GM19240 (cell line): ENCODE measurements around the gene KCNMB3.
"Not testable (repeated sequence)": the region's sequence is repeated elsewhere in the genome, so short reads cannot be mapped to it uniquely, and the experiment has no call there.

ENCODE experiments used
- DNase-seq: peaks from one replicate; pipeline ENCODE4 v3.0.0; 2011; ENCODE audit warnings: low spot score; ENCODE audit not compliant: insufficient read length

The KCNMB3 gene

DNA sequence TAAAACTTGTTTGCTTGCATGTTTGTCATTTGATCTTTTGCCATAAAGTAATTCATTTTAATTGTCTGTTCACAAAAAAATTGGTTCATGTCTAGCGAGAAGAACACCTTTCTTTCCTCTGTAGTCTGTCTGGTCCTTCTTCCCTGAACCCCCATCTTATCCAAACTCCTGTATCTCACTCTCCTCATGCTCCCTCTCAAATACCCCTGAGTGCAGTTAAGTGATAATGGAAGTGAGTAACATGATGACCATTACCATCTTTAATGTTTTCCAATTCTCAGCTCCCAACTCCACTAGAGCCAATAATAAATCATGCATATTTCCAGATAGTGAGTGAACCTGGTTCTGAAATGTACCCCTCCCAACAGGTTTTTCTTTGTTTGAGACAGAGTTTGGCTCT lies 14.2 kb upstream of the KCNMB3 start:
- DNase-seq = no peak

- no peak for DNase-seq
These were observed 13.5 kb upstream of the KCNMB3 start for GRCh38 chr3:179264449-179264848.

GRCh38 chr3:179263134-179263533 lies 12.2 kb upstream of the KCNMB3 start:
- DNase-seq = no peak

- peak; percentile 67 for DNase-seq
These were observed 10.2 kb upstream of the KCNMB3 start for GRCh38 chr3:179260949-179261765.

- DNase-seq = not testable (repeated sequence)
These were observed 9.2 kb upstream of the KCNMB3 start for GRCh38 chr3:179259959-179260756.

GRCh38 chr3:179258820-179259219 lies 7.9 kb upstream of the KCNMB3 start:
- no peak for DNase-seq

DNA sequence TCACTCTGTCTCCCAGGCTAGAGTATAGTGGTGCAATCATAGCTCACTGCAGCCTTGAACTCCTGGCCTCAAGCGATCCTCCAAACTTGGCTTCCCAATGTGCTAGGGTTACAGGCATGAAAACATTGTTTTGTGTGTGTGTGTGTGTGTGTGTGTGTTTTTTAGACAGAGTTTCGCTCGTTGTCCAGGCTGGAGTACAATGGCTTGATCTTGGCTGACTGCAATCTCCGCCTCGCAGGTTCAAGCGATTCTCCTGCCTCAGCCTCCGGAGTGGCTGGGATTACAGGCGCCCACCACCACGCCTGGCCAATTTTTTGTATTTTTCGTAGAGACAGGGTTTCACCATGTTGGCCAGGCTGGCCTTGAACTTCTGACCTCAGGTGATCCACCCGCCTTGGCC lies 6.8 kb upstream of the KCNMB3 start:
- DNase-seq = not testable (repeated sequence)

DNA sequence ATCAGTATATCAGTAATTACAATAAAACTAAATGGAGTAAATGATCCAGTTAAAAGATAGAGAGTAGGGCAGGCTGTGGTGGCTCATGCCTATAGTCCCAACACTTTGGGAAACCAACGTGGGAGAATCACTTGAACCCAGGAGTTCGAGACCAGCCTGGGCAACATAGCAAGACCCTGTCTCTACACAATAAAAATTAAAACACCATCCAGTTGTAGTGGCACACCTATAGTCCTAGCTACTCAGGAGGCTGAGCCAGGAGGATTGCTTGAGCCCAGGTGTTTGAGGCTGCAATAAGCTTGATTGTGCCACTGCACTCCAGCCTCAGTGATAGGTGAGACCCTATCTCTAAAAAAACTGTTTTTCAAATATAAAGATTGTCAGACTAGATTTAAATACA lies 5.9 kb upstream of the KCNMB3 start:
- DNase-seq = no peak

GRCh38 chr3:179247289-179248015 lies 3.5 kb downstream of the KCNMB3 start:
- no peak for DNase-seq

- DNase-seq = no peak
These were observed 6.0 kb downstream of the KCNMB3 start for GRCh38 chr3:179244878-179245277.

DNA sequence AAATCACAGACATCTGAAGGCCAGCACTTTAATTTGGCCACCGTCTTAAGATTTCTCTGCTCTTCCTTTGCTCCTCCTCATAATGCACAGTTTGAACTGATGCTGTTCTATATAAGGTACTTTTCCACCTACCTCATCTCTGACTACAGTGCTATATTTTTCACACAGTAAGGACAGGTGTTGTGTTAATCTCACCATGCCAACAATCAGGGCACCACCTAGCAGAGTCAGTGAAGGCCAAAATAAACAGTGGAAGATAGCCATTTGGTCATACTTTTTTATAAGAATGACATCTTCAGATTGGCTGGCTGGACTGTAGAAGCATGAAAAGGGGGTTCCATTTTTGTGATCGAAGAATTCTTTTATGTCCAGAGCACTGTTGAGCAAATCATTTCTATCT lies 8.1 kb downstream of the KCNMB3 start:
- not testable (repeated sequence) for DNase-seq

GRCh38 chr3:179240299-179240698 lies 10.6 kb downstream of the KCNMB3 start:
- DNase-seq = not testable (repeated sequence)

DNA sequence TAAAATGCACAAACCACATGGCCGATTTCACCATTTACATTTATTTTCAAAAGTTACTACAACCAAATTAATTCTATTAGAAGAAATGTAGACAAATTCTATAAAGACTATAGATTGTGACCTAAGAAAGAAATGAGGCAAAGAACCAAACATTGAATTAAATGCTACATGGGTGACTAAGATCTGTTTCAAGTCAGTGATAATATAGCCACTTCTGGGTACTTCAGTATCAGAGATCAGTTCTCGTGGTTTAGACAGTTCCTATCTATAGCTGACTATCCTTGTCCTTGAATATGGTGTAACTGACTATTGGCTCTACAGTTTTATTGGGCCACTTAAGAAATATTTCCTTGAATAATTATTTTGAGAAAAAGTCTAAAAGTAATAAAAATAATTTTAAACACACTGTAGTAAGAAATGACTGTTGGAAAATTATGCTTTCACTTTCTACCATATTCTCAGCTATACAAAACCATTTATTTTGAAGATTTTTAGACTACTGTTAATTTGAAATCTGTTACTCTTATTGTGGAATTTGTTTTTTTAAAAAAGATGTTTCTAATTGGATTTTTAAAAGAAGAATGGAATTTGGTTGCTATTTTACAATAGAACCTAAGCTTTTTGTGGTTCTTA lies 14.1 kb downstream of the KCNMB3 start:
- DNase-seq = peak; percentile 10

DNA sequence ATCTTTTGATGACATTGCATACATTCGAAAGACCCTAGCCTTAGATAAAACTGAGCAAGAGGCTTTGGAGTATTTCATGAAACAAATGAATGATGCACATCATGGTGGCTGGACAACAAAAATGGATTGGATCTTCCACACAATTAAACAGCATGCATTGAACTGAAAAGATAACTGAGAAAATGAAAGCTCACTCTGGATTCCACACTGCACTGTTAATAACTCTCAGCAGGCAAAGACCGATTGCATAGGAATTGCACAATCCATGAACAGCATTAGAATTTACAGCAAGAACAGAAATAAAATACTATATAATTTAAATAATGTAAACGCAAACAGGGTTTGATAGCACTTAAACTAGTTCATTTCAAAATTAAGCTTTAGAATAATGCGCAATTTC lies 16.7 kb downstream of the KCNMB3 start:
- no peak for DNase-seq

GRCh38 chr3:179233043-179233442 lies 17.9 kb downstream of the KCNMB3 start:
- no peak for DNase-seq

DNA sequence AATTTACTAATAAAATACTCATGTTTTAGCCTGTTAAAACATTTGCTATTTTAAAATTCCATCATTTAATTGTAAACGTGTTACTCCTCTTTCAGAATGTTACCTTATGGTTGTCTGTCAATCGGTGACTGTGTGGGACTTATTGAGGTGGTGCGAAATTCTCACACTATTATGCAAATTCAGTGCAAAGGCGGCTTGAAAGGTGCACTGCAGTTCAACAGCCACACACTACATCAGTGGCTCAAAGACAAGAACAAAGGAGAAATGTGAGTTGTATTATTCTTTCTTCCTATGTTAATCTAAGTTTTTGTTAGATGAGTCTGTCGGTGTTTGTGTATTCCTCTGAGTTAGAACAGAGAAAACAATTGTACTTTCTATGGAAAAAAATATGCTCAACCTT lies 21.7 kb downstream of the KCNMB3 start:
- no peak for DNase-seq

- DNase-seq = no peak
These were observed 23.6 kb downstream of the KCNMB3 start for GRCh38 chr3:179227349-179227748.

GRCh38 chr3:179224584-179224983 lies 26.3 kb downstream of the KCNMB3 start:
- no peak for DNase-seq

- DNase-seq = no peak
These were observed 27.4 kb downstream of the KCNMB3 start for GRCh38 chr3:179223548-179223947.

DNA sequence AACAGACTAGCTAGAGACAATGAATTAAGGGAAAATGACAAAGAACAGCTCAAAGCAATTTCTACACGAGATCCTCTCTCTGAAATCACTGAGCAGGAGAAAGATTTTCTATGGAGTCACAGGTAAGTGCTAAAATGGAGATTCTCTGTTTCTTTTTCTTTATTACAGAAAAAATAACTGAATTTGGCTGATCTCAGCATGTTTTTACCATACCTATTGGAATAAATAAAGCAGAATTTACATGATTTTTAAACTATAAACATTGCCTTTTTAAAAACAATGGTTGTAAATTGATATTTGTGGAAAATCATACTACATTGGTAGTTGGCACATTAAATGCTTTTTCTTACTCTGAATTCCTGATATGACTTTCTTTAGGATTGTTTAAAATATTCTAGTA lies 32.7 kb downstream of the KCNMB3 start:
- not testable (repeated sequence) for DNase-seq

DNA sequence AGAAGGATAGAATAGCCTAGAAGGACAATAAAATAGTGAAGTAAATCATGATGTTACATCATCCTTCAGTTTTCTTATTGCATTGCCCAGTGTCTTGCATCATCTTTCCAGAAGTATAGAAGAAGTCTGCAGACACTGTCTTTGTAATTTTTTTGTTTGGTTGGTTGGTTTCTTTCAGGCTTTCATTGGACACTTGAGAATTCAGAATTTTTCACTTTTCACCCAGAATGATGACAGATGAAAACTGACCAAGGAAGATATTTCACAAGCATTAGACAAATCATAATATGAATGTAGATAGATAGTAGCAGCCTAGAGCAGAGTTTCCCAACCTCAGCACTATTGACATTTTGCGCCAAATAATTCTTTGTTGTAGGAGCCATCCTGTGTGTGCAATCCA lies 35.4 kb downstream of the KCNMB3 start:
- not testable (repeated sequence) for DNase-seq
